Measurements from ENCODE around the gene NDUFAF8. TPM values are rescaled to one million over a fixed set of nuclear protein-coding genes. Genes with fewer than 3 reads are reported as not detected.

Gene NDUFAF8
- total and polyA plus RNA-seq, 7 experiments from 2014 or later: 34.2 to 85.9 (median 45.1) TPM

DNA sequence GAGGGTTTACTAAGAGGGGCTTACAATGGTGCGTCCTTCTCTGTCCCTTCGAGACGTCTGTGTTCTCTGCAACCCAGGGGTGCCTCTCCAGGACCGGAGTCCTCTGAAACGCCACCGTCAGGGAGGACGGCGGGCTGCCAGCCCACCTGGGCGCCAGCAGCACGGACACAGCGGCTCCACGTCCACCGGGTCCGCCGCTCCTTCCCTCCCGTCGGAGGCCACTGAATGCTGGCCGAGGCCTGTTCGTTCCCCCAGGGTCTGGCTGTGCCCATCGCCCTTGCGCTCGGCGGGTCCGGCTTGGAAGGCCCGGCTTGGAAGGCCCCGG, 666 bp upstream of the NDUFAF8 start:
- ChIA-PET POLR2A (interaction anchor here (0.7 to 2.2 kb wide), 15 partner anchors 12 to 1400 kb away, joined by 3 to 24 read pairs (median 4); partner anchors contain the start of genes ACTG1, CEP131, FAAP100 and SLC38A10), CTCF (interaction anchor here (0.7 to 1.1 kb wide), 2 partner anchors 53 to 246 kb away, joined by 3 read pairs; no protein-coding TSS in a partner anchor)
- H3K9me3 ChIP-seq (ENCODE audit: control insufficient read depth in 2 of 3, low read length in 3 of 3): no peaks in the 10 kb centered on the region
- no peak for ATAC-seq
- H3K27ac ChIP-seq (ENCODE audit: low read depth, low read length): peak overlapping the region; percentile 79
- intact Hi-C loops (cut with micrococcal nuclease): loop anchor here in 1 of 2 donors (5.0 kb wide), 1 partner anchor 244 kb away; no protein-coding TSS in a partner anchor
- Mint-ChIP-seq H3K36me3 (peaks cover 0 to 6% (median 0%) of the 10 kb centered on the region in 5 donors), H3K27ac (peak overlapping the region in 2 of 9 donors; percentile 52 to 74), H3K4me3 (peak overlapping the region; percentile 79 to 97 (median 94)), H3K9me3 (no peaks in the 10 kb centered on the region), H3K4me1 (peaks cover 17 to 51% (median 38%) of the 10 kb centered on the region in 7 donors), H3K27me3 (no peaks in the 10 kb centered on the region)
- no peaks in the 10 kb centered on the region for H3K27me3 ChIP-seq (ENCODE audit: control insufficient read depth in 2 of 2, insufficient read depth in 2 of 2, low read length in 2 of 2)
- peaks cover 22 to 24% of the 10 kb centered on the region in 2 donors for H3K4me1 ChIP-seq (ENCODE audit: control insufficient read depth in 2 of 2, insufficient read depth in 2 of 2, low read length in 2 of 2)
- no peak for DNase-seq
- H3K36me3 ChIP-seq (ENCODE audit: control insufficient read depth in 2 of 3, insufficient read depth in 3 of 3, low read length in 3 of 3): peaks cover 0 to 27% (median 0%) of the 10 kb centered on the region in 3 experiments
- peak overlapping the region; percentile 71 for H3K4me3 ChIP-seq (ENCODE audit: low read length)

DNA sequence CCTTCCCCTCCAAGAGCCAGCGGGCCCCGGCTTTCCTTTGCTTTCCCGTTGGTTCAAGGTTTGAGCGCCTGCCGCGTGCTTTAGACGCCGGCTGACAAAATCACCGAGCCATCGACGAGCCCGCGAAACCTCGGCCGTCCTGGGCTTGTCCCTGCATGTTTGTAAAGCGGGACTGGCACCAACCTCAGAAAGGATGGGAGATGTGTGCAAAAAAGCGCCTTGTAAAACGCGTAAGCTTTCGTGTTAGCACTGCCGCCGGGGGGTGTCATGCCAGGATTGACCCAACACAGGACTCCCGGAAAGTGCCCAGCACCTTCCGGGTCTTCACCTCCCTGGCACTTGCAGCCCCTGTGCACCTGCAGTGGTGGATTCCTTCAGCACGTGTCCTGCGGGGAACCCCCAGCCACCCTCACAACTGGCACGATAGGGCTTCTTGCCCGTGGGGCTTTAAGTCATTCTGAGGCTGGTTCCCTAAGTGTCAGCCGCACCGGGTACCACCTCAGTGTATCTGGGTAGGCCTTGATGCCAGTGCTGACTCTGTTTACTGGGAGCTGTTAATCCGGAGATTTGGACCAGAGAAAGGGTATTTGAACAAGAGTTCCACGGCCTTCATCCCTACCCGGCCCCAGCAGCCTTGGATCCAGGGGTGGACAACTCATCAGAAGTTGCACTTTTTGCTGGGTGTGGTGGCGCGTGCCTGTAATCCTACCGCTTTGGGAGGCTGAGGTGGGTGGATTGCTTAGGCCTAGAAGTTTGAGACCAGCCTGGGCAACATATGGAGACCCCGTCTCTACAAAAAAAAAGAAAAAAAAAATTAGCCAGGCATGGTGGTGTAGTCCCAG, 817 bp downstream of the NDUFAF8 start:
- POLR2A ChIA-PET: interaction anchor here (1.0 to 2.2 kb wide), 10 partner anchors 13 to 279 kb away, joined by 3 to 24 read pairs (median 4); partner anchors contain the start of genes ACTG1, CEP131 and SLC38A10

DNA sequence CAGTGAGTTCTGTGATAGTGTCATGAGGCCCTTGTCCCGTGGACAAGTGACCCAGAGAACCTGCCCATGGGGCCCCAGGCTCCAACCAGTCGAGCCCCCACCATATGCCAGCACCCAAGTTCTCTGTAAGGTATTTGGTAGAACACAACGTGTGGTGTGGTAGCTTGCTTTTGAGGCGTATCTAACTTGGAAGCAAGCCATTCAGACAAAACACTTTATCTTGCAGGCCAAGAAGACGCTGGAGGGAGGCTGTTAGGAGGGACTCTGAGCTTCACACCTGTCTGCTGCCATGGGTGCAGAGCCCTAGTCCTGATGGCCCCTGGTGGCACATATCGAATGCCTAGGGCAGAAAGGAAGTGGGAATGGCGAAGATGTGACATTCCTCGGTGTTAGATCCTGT, 1.6 kb downstream of the NDUFAF8 start:
- Histone ChIP-seq H3K4me1 (ENCODE audit: control insufficient read depth in 2 of 2, insufficient read depth in 2 of 2, low read length in 2 of 2) (peaks cover 22 to 24% of the 10 kb centered on the region in 2 donors), H3K9me3 (ENCODE audit: control insufficient read depth in 2 of 3, low read length in 3 of 3) (no peaks in the 10 kb centered on the region), H3K36me3 (ENCODE audit: control insufficient read depth in 2 of 3, insufficient read depth in 3 of 3, low read length in 3 of 3) (peaks cover 0 to 16% (median 0%) of the 10 kb centered on the region in 3 experiments), H3K27ac (ENCODE audit: low read depth, low read length) (no peak overlapping the region), H3K27me3 (ENCODE audit: control insufficient read depth in 2 of 2, insufficient read depth in 2 of 2, low read length in 2 of 2) (no peaks in the 10 kb centered on the region), H3K4me3 (ENCODE audit: low read length) (no peak overlapping the region)
- Mint-ChIP-seq H3K27ac (peak overlapping the region in 5 of 9 donors; percentile 36 to 90 (median 52)), H3K4me1 (peaks cover 10 to 41% (median 31%) of the 10 kb centered on the region in 7 donors), H3K27me3 (no peaks in the 10 kb centered on the region), H3K4me3 (peak overlapping the region; percentile 30 to 95 (median 92)), H3K9me3 (no peaks in the 10 kb centered on the region), H3K36me3 (peaks cover 0 to 6% (median 0%) of the 10 kb centered on the region in 5 donors)
- ChIA-PET POLR2A (no interaction called here), CTCF (interaction anchor here (0.6 to 1.3 kb wide), 3 partner anchors 95 to 217 kb away, joined by 3 to 7 read pairs (median 4); no protein-coding TSS in a partner anchor)
- intact Hi-C loops (cut with micrococcal nuclease): loop anchor here in 1 of 2 donors (1.0 kb wide), 2 partner anchors 98 to 139 kb away; no protein-coding TSS in a partner anchor
- DNase-seq (no peak), ATAC-seq (no peak)

More for the DNA sequence above, 817 bp downstream of the NDUFAF8 start:
- Mint-ChIP-seq H3K9me3 (no peaks in the 10 kb centered on the region), H3K4me1 (peaks cover 11 to 47% (median 33%) of the 10 kb centered on the region in 7 donors), H3K27me3 (no peaks in the 10 kb centered on the region), H3K36me3 (peaks cover 0 to 6% (median 0%) of the 10 kb centered on the region in 5 donors), H3K27ac (peak overlapping the region; percentile 78 to 95 (median 87)), H3K4me3 (peak overlapping the region; percentile 89 to 95 (median 93))
- Histone ChIP-seq H3K9me3 (ENCODE audit: control insufficient read depth in 2 of 3, low read length in 3 of 3) (no peaks in the 10 kb centered on the region), H3K27ac (ENCODE audit: low read depth, low read length) (peak overlapping the region; percentile 76), H3K4me1 (ENCODE audit: control insufficient read depth in 2 of 2, insufficient read depth in 2 of 2, low read length in 2 of 2) (peaks cover 22 to 24% of the 10 kb centered on the region in 2 donors), H3K4me3 (ENCODE audit: low read length) (peak overlapping the region; percentile 71), H3K27me3 (ENCODE audit: control insufficient read depth in 2 of 2, insufficient read depth in 2 of 2, low read length in 2 of 2) (no peaks in the 10 kb centered on the region), H3K36me3 (ENCODE audit: control insufficient read depth in 2 of 3, insufficient read depth in 3 of 3, low read length in 3 of 3) (peaks cover 0 to 19% (median 0%) of the 10 kb centered on the region in 3 experiments)
- ATAC-seq (no peak), DNase-seq (peak in 1 of 9 donors; percentile 50)
- CTCF ChIA-PET: interaction anchor here (0.6 to 1.3 kb wide), 4 partner anchors 8 to 216 kb away, joined by 3 to 7 read pairs (median 4); no protein-coding TSS in a partner anchor
- intact Hi-C loops (cut with micrococcal nuclease): loop anchor here (1.0 to 5.0 kb wide), 6 partner anchors 17 to 620 kb away; partner anchors contain the start of genes FAAP100 (in 1 of the 2), P4HB (in 1 of the 2) and SLC38A10 (in 1 of the 2)

DNA sequence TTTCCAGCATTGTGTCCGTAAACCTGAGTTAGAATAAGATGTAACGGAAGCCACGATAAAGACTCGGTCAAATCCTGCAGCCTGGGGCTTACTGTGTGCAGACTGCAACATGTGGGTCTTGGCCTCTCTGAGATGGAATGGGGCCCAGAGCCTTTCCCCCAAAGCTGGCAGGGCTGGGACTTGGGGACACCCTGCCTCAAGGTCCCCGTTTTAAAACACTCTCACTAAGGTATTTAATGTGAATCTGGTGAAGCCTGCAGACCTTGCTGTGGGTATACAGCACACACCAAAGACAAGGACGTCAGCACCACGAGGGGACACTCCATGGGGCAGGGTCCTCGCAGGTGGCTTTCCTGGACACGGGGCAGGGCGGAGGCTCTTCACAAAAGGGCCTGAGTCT, 2.1 kb downstream of the NDUFAF8 start:
- no peak overlapping the region for H3K4me3 ChIP-seq (ENCODE audit: low read length)
- no peaks in the 10 kb centered on the region for H3K27me3 ChIP-seq (ENCODE audit: control insufficient read depth in 2 of 2, insufficient read depth in 2 of 2, low read length in 2 of 2)
- H3K4me1 ChIP-seq (ENCODE audit: control insufficient read depth in 2 of 2, insufficient read depth in 2 of 2, low read length in 2 of 2): peaks cover 22 to 24% of the 10 kb centered on the region in 2 donors
- H3K27ac ChIP-seq (ENCODE audit: low read depth, low read length): no peak overlapping the region
- Mint-ChIP-seq H3K4me1 (peaks cover 10 to 38% (median 30%) of the 10 kb centered on the region in 7 donors), H3K4me3 (peak overlapping the region in 8 of 10 donors; percentile 30 to 95 (median 92)), H3K9me3 (no peaks in the 10 kb centered on the region), H3K36me3 (peaks cover 0 to 6% (median 0%) of the 10 kb centered on the region in 5 donors), H3K27ac (peak overlapping the region in 4 of 9 donors; percentile 36 to 90 (median 66)), H3K27me3 (no peaks in the 10 kb centered on the region)
- ChIA-PET POLR2A (no interaction called here), CTCF (interaction anchor here (1.3 kb wide), 1 partner anchor 97 kb away, joined by 7 read pairs; no protein-coding TSS in a partner anchor)
- no peaks in the 10 kb centered on the region for H3K9me3 ChIP-seq (ENCODE audit: control insufficient read depth in 2 of 3, low read length in 3 of 3)
- no peak for ATAC-seq
- peaks cover 0 to 12% (median 0%) of the 10 kb centered on the region in 3 experiments for H3K36me3 ChIP-seq (ENCODE audit: control insufficient read depth in 2 of 3, insufficient read depth in 3 of 3, low read length in 3 of 3)
- intact Hi-C loops (cut with micrococcal nuclease): loop anchor here in 1 of 2 donors (1.0 kb wide), 2 partner anchors 99 to 140 kb away; no protein-coding TSS in a partner anchor
- DNase-seq: no peak

DNA sequence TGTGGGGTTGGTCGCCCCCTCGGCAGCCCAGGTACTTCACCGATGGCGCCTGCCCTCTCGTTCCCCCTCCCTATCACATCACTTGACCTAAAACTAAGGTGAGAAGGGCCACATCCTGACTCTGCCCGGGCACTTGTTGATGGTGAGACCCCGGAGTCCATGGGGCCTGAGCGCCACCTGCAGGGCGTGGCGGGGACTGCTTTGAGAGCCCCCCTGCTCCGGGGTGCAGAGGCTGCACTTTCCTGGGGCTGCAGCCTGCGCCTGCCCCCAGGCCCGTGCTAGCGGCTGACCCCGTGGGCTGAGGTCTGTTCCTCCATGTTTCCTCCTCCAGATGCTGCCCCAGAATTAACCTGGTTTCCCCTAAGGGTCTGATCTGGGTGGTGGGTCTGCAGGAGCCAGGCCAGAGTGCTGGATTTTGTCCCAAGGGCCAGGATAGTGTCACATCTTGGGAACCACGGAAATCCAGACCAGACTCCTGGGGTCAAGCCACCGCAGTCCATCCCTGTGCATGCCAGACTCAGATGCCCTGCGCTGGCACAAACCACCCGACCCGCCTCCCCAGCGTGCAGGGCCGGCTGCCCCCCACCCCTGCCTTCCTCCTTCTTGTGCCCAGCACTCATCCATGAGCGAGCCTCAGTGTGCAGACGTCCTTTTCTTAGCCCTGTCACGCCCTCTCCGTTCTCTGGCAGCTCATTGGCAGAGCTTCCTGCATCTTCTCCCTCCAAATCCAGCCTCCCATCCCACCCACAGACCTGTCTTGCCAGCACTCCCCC, 2.7 kb downstream of the NDUFAF8 start:
- POLR2A ChIA-PET: no interaction called here
- H3K4me3 ChIP-seq (ENCODE audit: low read length): no peak overlapping the region
- Mint-ChIP-seq H3K4me3 (peak overlapping the region in 5 of 10 donors; percentile 35 to 89 (median 54)), H3K27ac (peak overlapping the region in 3 of 9 donors; percentile 55 to 65 (median 62)), H3K27me3 (no peaks in the 10 kb centered on the region), H3K36me3 (peaks cover 0 to 6% (median 0%) of the 10 kb centered on the region in 5 donors), H3K4me1 (peaks cover 10 to 34% (median 30%) of the 10 kb centered on the region in 7 donors), H3K9me3 (no peaks in the 10 kb centered on the region)
- DNase-seq: peak; percentile 31 to 73 (median 57)
- CTCF ChIA-PET: no interaction called here
- H3K27ac ChIP-seq (ENCODE audit: low read depth, low read length): no peak overlapping the region
- intact Hi-C loops (cut with micrococcal nuclease): loop anchor here in 1 of 2 donors (1.0 kb wide), 2 partner anchors 100 to 141 kb away; no protein-coding TSS in a partner anchor
- no peaks in the 10 kb centered on the region for H3K9me3 ChIP-seq (ENCODE audit: control insufficient read depth in 2 of 3, low read length in 3 of 3)
- ATAC-seq: no peak
- H3K27me3 ChIP-seq (ENCODE audit: control insufficient read depth in 2 of 2, insufficient read depth in 2 of 2, low read length in 2 of 2): no peaks in the 10 kb centered on the region
- peaks cover 22 to 24% of the 10 kb centered on the region in 2 donors for H3K4me1 ChIP-seq (ENCODE audit: control insufficient read depth in 2 of 2, insufficient read depth in 2 of 2, low read length in 2 of 2)
- H3K36me3 ChIP-seq (ENCODE audit: control insufficient read depth in 2 of 3, insufficient read depth in 3 of 3, low read length in 3 of 3): peaks cover 0 to 16% (median 0%) of the 10 kb centered on the region in 3 experiments
